Astrocyte (in vitro differentiated cells and primary cell): ENCODE data around the gene PITPNM3. TPM values are rescaled to one million over a fixed set of nuclear protein-coding genes. Genes with fewer than 3 reads are reported as not detected.

Experiments used
- DNase-seq: peaks from one replicate; pipeline ENCODE4 v3.0.0-alpha.2; 2010; ENCODE audit warnings: low read depth
- FAIRE-seq: peaks from 2 replicates; lab custom pipeline; 2011; peaks lifted over from hg19 to GRCh38; lab: Jason Lieb, UNC
- H2AFZ ChIP-seq: 2 replicates; pipeline ENCODE4 v1.6.0; 2012; ENCODE audit warnings: low read depth, low read length, inconsistent platforms
- H3K27ac ChIP-seq: 2 replicates; pipeline ENCODE4 v1.5.1; 2011; ENCODE audit warnings: low read depth, low read length, inconsistent platforms
- H3K27me3 ChIP-seq: 2 replicates; pipeline ENCODE4 v1.6.0; 2011; ENCODE audit warnings: low read length, inconsistent platforms; ENCODE audit not compliant: insufficient read depth
- H3K36me3 ChIP-seq: 2 replicates; pipeline ENCODE4 v1.5.1; 2011; ENCODE audit warnings: low read length, inconsistent platforms; ENCODE audit not compliant: insufficient read depth
- H3K4me1 ChIP-seq: 2 replicates; pipeline ENCODE4 v1.5.1; 2011; ENCODE audit warnings: low read length, inconsistent platforms; ENCODE audit not compliant: insufficient read depth
- H3K4me2 ChIP-seq: 2 replicates; pipeline ENCODE4 v1.6.0; 2012; ENCODE audit warnings: low read length, inconsistent platforms
- H3K4me3 ChIP-seq: 2 replicates; pipeline ENCODE4 v1.5.1; 2011; ENCODE audit warnings: low read depth, mild to moderate bottlenecking, low read length, inconsistent platforms; ENCODE audit not compliant: insufficient read depth
- H3K79me2 ChIP-seq: 2 replicates; pipeline ENCODE4 v1.6.0; 2012; ENCODE audit warnings: mild to moderate bottlenecking, low read length, inconsistent platforms; ENCODE audit not compliant: insufficient read depth
- H3K9ac ChIP-seq: 2 replicates; pipeline ENCODE4 v1.6.0; 2012; ENCODE audit warnings: mild to moderate bottlenecking, low read length, inconsistent platforms
- H3K9me3 ChIP-seq: 2 replicates; pipeline ENCODE4 v1.5.1; 2012; ENCODE audit warnings: low read depth, mild to moderate bottlenecking, low read length, inconsistent platforms; ENCODE audit not compliant: insufficient read depth
- H4K20me1 ChIP-seq: 2 replicates; pipeline ENCODE4 v1.6.0; 2012; ENCODE audit warnings: low read length, inconsistent platforms; ENCODE audit not compliant: insufficient read depth
- H3K27ac Mint-ChIP-seq: one replicate; pipeline ENCODE4 v1.8.0; 2021; ENCODE audit warnings: mild to moderate bottlenecking, mixed read lengths; ENCODE audit not compliant: unreplicated experiment
- H3K27me3 Mint-ChIP-seq: one replicate; pipeline ENCODE4 v1.8.0; 2021; ENCODE audit warnings: low read depth, mixed read lengths; ENCODE audit not compliant: unreplicated experiment
- H3K36me3 Mint-ChIP-seq: one replicate; pipeline ENCODE4 v1.8.0; 2021; ENCODE audit warnings: low read depth, mixed read lengths; ENCODE audit not compliant: unreplicated experiment
- H3K4me1 Mint-ChIP-seq: one replicate; pipeline ENCODE4 v1.8.0; 2021; ENCODE audit warnings: low read depth, mixed read lengths; ENCODE audit not compliant: unreplicated experiment
- H3K4me3 Mint-ChIP-seq: one replicate; pipeline ENCODE4 v1.8.0; 2021; ENCODE audit warnings: mild to moderate bottlenecking, moderate library complexity, mixed read lengths; ENCODE audit not compliant: unreplicated experiment
- H3K9me3 Mint-ChIP-seq: one replicate; pipeline ENCODE4 v1.8.0; 2021; ENCODE audit warnings: mild to moderate bottlenecking, mixed read lengths; ENCODE audit not compliant: unreplicated experiment
- EZH2 ChIP-seq: IDR thresholded peaks from 2 replicates; pipeline ENCODE4 v1.6.1; 2012; ENCODE audit warnings: mild to moderate bottlenecking, low read length, inconsistent platforms; ENCODE audit not compliant: insufficient read depth
- total RNA-seq: library from RNA; stranded (reverse); gene quantifications from 2 replicates; pipeline ENCODE4 v1.2.1, GENCODE V29; 2021
- TF ChIP-seq, protein P1 (sequence below): IDR thresholded peaks from 2 replicates; pipeline ENCODE4 v1.5.1; 2011; ENCODE audit warnings: low read depth, mild to moderate bottlenecking, inconsistent platforms, low read length, moderate library complexity; ENCODE audit not compliant: insufficient read depth

PITPNM3 gene
- total RNA-seq, 1 donor from 2014 or later, result 1.3 TPM

- FAIRE-seq (no peak), DNase-seq (no peak)
- Histone ChIP-seq H3K4me3 (no peak overlapping the region), H3K27ac (no peak overlapping the region), H3K9ac (no peak overlapping the region), H4K20me1 (no peaks in the 10 kb centered on the region), H2AFZ (no peak overlapping the region), H3K79me2 (no peaks in the 10 kb centered on the region), H3K36me3 (no peaks in the 10 kb centered on the region), H3K4me2 (no peak overlapping the region), H3K27me3 (peaks cover 13% of the 10 kb centered on the region), H3K4me1 (no peaks in the 10 kb centered on the region), H3K9me3 (no peaks in the 10 kb centered on the region)
- Mint-ChIP-seq H3K27ac (no peak overlapping the region), H3K9me3 (peaks cover 3% of the 10 kb centered on the region), H3K27me3 (peaks cover 42% of the 10 kb centered on the region), H3K4me3 (no peak overlapping the region), H3K4me1 (no peaks in the 10 kb centered on the region), H3K36me3 (no peaks in the 10 kb centered on the region)
- no peak for TF ChIP-seq EZH2
- TF ChIP-seq, protein P1, sequence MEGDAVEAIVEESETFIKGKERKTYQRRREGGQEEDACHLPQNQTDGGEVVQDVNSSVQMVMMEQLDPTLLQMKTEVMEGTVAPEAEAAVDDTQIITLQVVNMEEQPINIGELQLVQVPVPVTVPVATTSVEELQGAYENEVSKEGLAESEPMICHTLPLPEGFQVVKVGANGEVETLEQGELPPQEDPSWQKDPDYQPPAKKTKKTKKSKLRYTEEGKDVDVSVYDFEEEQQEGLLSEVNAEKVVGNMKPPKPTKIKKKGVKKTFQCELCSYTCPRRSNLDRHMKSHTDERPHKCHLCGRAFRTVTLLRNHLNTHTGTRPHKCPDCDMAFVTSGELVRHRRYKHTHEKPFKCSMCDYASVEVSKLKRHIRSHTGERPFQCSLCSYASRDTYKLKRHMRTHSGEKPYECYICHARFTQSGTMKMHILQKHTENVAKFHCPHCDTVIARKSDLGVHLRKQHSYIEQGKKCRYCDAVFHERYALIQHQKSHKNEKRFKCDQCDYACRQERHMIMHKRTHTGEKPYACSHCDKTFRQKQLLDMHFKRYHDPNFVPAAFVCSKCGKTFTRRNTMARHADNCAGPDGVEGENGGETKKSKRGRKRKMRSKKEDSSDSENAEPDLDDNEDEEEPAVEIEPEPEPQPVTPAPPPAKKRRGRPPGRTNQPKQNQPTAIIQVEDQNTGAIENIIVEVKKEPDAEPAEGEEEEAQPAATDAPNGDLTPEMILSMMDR, result no peak
These were observed 147.6 kb downstream of the PITPNM3 start for GRCh38 chr17:6408735-6409134.

DNA sequence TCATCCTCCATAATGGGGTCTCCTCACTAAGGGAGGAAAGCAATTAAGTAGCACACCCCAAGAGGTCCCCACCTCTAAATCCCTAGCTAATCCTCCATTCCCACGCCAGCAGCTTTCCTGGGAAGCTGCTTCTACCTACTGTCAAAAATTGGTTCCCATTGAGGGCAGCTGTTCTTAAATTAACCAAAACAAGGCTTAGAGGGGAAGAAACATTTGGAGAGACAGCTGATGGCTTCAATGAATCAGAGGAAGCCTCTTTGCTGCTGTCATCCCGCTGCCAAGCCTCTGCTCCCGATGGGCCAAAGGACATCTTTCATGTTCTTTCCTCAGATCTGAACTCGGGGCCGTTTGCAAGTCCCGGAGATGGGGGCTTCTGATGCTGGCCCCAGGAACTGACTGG is 148.1 kb downstream of the PITPNM3 start:
- H3K4me3 Mint-ChIP-seq, result no peak overlapping the region

DNA sequence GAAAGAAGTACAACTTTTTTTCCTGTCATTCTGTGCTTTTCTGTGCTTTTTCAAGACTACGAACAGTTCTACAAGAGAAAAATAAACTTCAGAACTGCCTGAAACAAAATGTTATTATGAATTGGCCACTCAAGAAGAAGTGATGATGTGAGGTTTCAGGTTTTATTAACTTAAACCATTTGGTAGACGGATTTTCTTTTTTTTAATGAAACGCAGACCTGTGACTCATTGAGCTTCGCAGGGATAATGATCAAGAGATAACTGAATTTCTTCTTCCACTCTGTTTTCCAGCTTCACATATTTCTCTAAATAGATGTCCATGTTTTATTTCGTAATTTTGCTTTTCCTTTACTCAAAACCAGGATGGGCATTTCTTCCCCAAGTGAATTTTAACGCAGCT is 154.1 kb downstream of the PITPNM3 start:
- Histone ChIP-seq H3K9ac (no peak overlapping the region), H3K36me3 (no peaks in the 10 kb centered on the region), H3K27ac (no peak overlapping the region), H3K4me1 (no peaks in the 10 kb centered on the region), H3K79me2 (no peaks in the 10 kb centered on the region), H3K9me3 (no peaks in the 10 kb centered on the region), H3K27me3 (peaks cover 2% of the 10 kb centered on the region), H2AFZ (no peak overlapping the region), H4K20me1 (no peaks in the 10 kb centered on the region), H3K4me2 (no peak overlapping the region), H3K4me3 (no peak overlapping the region)
- no peak for TF ChIP-seq EZH2
- TF ChIP-seq, protein P1, result no peak
- Mint-ChIP-seq H3K27ac (no peak overlapping the region), H3K4me1 (no peaks in the 10 kb centered on the region), H3K27me3 (peaks cover 14% of the 10 kb centered on the region), H3K36me3 (no peaks in the 10 kb centered on the region), H3K9me3 (peaks cover 6% of the 10 kb centered on the region), H3K4me3 (no peak overlapping the region)
- DNase-seq, result no peak
- FAIRE-seq, result no peak

More for the DNA sequence above, 148.1 kb downstream of the PITPNM3 start:
- Histone ChIP-seq H3K4me2 (no peak overlapping the region), H3K9me3 (no peaks in the 10 kb centered on the region), H3K4me1 (no peaks in the 10 kb centered on the region), H3K27ac (no peak overlapping the region), H3K36me3 (no peaks in the 10 kb centered on the region), H2AFZ (no peak overlapping the region), H4K20me1 (no peaks in the 10 kb centered on the region), H3K79me2 (no peaks in the 10 kb centered on the region), H3K4me3 (no peak overlapping the region), H3K27me3 (peaks cover 10% of the 10 kb centered on the region), H3K9ac (no peak overlapping the region)
- Mint-ChIP-seq H3K27ac (no peak overlapping the region), H3K27me3 (peaks cover 41% of the 10 kb centered on the region), H3K9me3 (peaks cover 3% of the 10 kb centered on the region), H3K36me3 (no peaks in the 10 kb centered on the region), H3K4me1 (no peaks in the 10 kb centered on the region)
- no peak for DNase-seq
- no peak for FAIRE-seq
- TF ChIP-seq, protein P1, result no peak
- TF ChIP-seq EZH2, result no peak
